Activated CD4-positive, alpha-beta T cell treated with anti-CD3 and anti-CD28 coated beads for 36 hours (primary cell): ENCODE data around the gene WDPCP. TPM values are rescaled to one million over a fixed set of nuclear protein-coding genes. Genes with fewer than 3 reads are reported as not detected.
"Not testable (repeated sequence)": the region's sequence is repeated elsewhere in the genome, so short reads cannot be mapped to it uniquely, and the experiment has no call there.

Source experiments
- ATAC-seq: fragments of 200-7000 bp; cut with Tn5 transposase; one replicate; pipeline ENCODE4 v1.10.0; 2021; ENCODE audit warnings: mild to moderate bottlenecking, moderate library complexity
- CTCF ChIA-PET: fragments of 350-600 bp; sonication (Branson Sonifier 250); formaldehyde crosslinking; loops from one replicate; lab custom pipeline; 2021; ENCODE audit warnings: antibody characterized with exemption; lab: Charles Lee
- POLR2A ChIA-PET: fragments of 350-600 bp; sonication (Branson Sonifier 250); formaldehyde crosslinking; loops from one replicate; lab custom pipeline; 2021; ENCODE audit warnings: antibody characterized with exemption, inconsistent platforms; lab: Charles Lee
- DNase-seq: peaks from one replicate; pipeline ENCODE4 v3.0.0-alpha.2; 2020
- H3K27ac Mint-ChIP-seq: one replicate; pipeline ENCODE4 v1.8.0; 2021; ENCODE audit warnings: mixed read lengths
- H3K27me3 Mint-ChIP-seq: one replicate; pipeline ENCODE4 v1.8.0; 2021; ENCODE audit warnings: mixed read lengths
- H3K36me3 Mint-ChIP-seq: one replicate; pipeline ENCODE4 v1.8.0; 2021; ENCODE audit warnings: low read depth, mixed read lengths
- H3K4me1 Mint-ChIP-seq: one replicate; pipeline ENCODE4 v1.8.0; 2021; ENCODE audit warnings: mixed read lengths
- H3K4me3 Mint-ChIP-seq: one replicate; pipeline ENCODE4 v1.8.0; 2021; ENCODE audit warnings: mild to moderate bottlenecking, moderate library complexity, mixed read lengths
- H3K9me3 Mint-ChIP-seq: one replicate; pipeline ENCODE4 v1.8.0; 2021; ENCODE audit warnings: low read depth, mixed read lengths
- intact Hi-C, 2 experiments: fragments of 100-400 bp; cut with DNase I in 1 of 2; cut with micrococcal nuclease in 1 of 2; formaldehyde crosslinking; loops; one replicate each; pipeline versions ENCODE4 v1.14.2 to v1.15.1; 2022 to 2024; cut with DNase I, micrococcal nuclease
- total RNA-seq, 2 experiments: library from RNA; stranded (reverse); gene quantifications; one replicate each; pipeline ENCODE4 v1.2.3, GENCODE V29; 2021

WDPCP gene
- total RNA-seq, 2 experiments from 2014 or later, result 6.5 to 8.2 TPM

- ChIA-PET CTCF (interaction anchor here (0.6 to 0.9 kb wide), 2 partner anchors 369 to 468 kb away, joined by 3 read pairs; no protein-coding TSS in a partner anchor), POLR2A (no interaction called here)
- DNase-seq, result no peak
- H3K4me1 Mint-ChIP-seq, result no peaks in the 10 kb centered on the region
- H3K36me3 Mint-ChIP-seq, result no peaks in the 10 kb centered on the region
- intact Hi-C loops, result no loop called here
- ATAC-seq, result no peak
- no peak overlapping the region for H3K4me3 Mint-ChIP-seq
- H3K27ac Mint-ChIP-seq, result no peak overlapping the region
- peaks cover 11% of the 10 kb centered on the region for H3K9me3 Mint-ChIP-seq
- peaks cover 4% of the 10 kb centered on the region for H3K27me3 Mint-ChIP-seq
Measured at GRCh38 chr2:63099032-63099431, 489.2 kb downstream of the WDPCP start.

GRCh38 chr2:63096491-63096890 lies 491.8 kb downstream of the WDPCP start:
- Mint-ChIP-seq H3K27me3 (peaks cover 9% of the 10 kb centered on the region), H3K27ac (no peak overlapping the region), H3K4me3 (no peak overlapping the region), H3K4me1 (no peaks in the 10 kb centered on the region), H3K9me3 (no peaks in the 10 kb centered on the region), H3K36me3 (no peaks in the 10 kb centered on the region)
- CTCF ChIA-PET, result no interaction called here
- POLR2A ChIA-PET, result no interaction called here
- ATAC-seq (no peak), DNase-seq (no peak)
- intact Hi-C loops, result no loop called here

GRCh38 chr2:63093502-63093901 lies 494.8 kb downstream of the WDPCP start:
- CTCF ChIA-PET, result no interaction called here
- Mint-ChIP-seq H3K27ac (no peak overlapping the region), H3K4me3 (no peak overlapping the region), H3K36me3 (no peaks in the 10 kb centered on the region), H3K4me1 (no peaks in the 10 kb centered on the region), H3K9me3 (peaks cover 3% of the 10 kb centered on the region), H3K27me3 (peaks cover 11% of the 10 kb centered on the region)
- POLR2A ChIA-PET, result no interaction called here
- ATAC-seq (no peak), DNase-seq (no peak)
- intact Hi-C loops, result no loop called here

GRCh38 chr2:63092857-63093256 lies 495.4 kb downstream of the WDPCP start:
- ChIA-PET CTCF (interaction anchor here (1.2 kb wide), 1 partner anchor 10 kb away, joined by 3 read pairs; no protein-coding TSS in a partner anchor), POLR2A (no interaction called here)
- Mint-ChIP-seq H3K27me3 (peaks cover 11% of the 10 kb centered on the region), H3K9me3 (peaks cover 3% of the 10 kb centered on the region), H3K27ac (no peak overlapping the region), H3K4me3 (no peak overlapping the region), H3K36me3 (no peaks in the 10 kb centered on the region), H3K4me1 (no peaks in the 10 kb centered on the region)
- intact Hi-C loops, result no loop called here
- ATAC-seq, result no peak
- no peak for DNase-seq

- ATAC-seq (no peak), DNase-seq (no peak)
- H3K27me3 Mint-ChIP-seq, result peaks cover 11% of the 10 kb centered on the region
- intact Hi-C loops, result no loop called here
- H3K36me3 Mint-ChIP-seq, result no peaks in the 10 kb centered on the region
- H3K27ac Mint-ChIP-seq, result no peak overlapping the region
- H3K4me1 Mint-ChIP-seq, result no peaks in the 10 kb centered on the region
- CTCF ChIA-PET, result interaction anchor here (1.2 kb wide), 1 partner anchor 10 kb away, joined by 3 read pairs; no protein-coding TSS in a partner anchor
- no peak overlapping the region for H3K4me3 Mint-ChIP-seq
- peaks cover 3% of the 10 kb centered on the region for H3K9me3 Mint-ChIP-seq
- POLR2A ChIA-PET, result no interaction called here
Measured at GRCh38 chr2:63092401-63092800, 495.9 kb downstream of the WDPCP start.

GRCh38 chr2:63086687-63087086 lies 501.6 kb downstream of the WDPCP start:
- Mint-ChIP-seq H3K4me1 (no peaks in the 10 kb centered on the region), H3K36me3 (no peaks in the 10 kb centered on the region), H3K27me3 (peaks cover 23% of the 10 kb centered on the region), H3K27ac (no peak overlapping the region), H3K9me3 (peaks cover 3% of the 10 kb centered on the region), H3K4me3 (no peak overlapping the region)
- no peak for DNase-seq
- intact Hi-C loops, result no loop called here
- ATAC-seq, result no peak
- ChIA-PET POLR2A (no interaction called here), CTCF (no interaction called here)

- H3K36me3 Mint-ChIP-seq, result no peaks in the 10 kb centered on the region
- CTCF ChIA-PET, result no interaction called here
- peaks cover 32% of the 10 kb centered on the region for H3K27me3 Mint-ChIP-seq
- no peaks in the 10 kb centered on the region for H3K4me1 Mint-ChIP-seq
- intact Hi-C loops, result no loop called here
- POLR2A ChIA-PET, result no interaction called here
- no peak overlapping the region for H3K4me3 Mint-ChIP-seq
- no peak overlapping the region for H3K27ac Mint-ChIP-seq
- H3K9me3 Mint-ChIP-seq, result no peaks in the 10 kb centered on the region
- ATAC-seq (no peak), DNase-seq (no peak)
Measured at GRCh38 chr2:63081404-63081803, 506.9 kb downstream of the WDPCP start.

- no peak overlapping the region for H3K27ac Mint-ChIP-seq
- intact Hi-C loops, result no loop called here
- peaks cover 27% of the 10 kb centered on the region for H3K27me3 Mint-ChIP-seq
- DNase-seq (peak; percentile 35), ATAC-seq (no peak)
- no peaks in the 10 kb centered on the region for H3K9me3 Mint-ChIP-seq
- POLR2A ChIA-PET, result interaction anchor here (0.7 kb wide), 1 partner anchor 580 kb away, joined by 3 read pairs; no protein-coding TSS in a partner anchor
- CTCF ChIA-PET, result interaction anchor here (0.7 to 1.2 kb wide), 3 partner anchors 8 to 464 kb away, joined by 3 read pairs; no protein-coding TSS in a partner anchor
- no peaks in the 10 kb centered on the region for H3K36me3 Mint-ChIP-seq
- H3K4me3 Mint-ChIP-seq, result no peak overlapping the region
- H3K4me1 Mint-ChIP-seq, result no peaks in the 10 kb centered on the region
Measured at GRCh38 chr2:63078852-63079606, 509.2 kb downstream of the WDPCP start.

- H3K36me3 Mint-ChIP-seq, intact Hi-C loops, H3K27ac Mint-ChIP-seq, DNase-seq, CTCF ChIA-PET, ATAC-seq, H3K4me1 Mint-ChIP-seq, H3K9me3 Mint-ChIP-seq, H3K4me3 Mint-ChIP-seq, POLR2A ChIA-PET: not testable (repeated sequence)
- peaks cover 19% of the 10 kb centered on the region for H3K27me3 Mint-ChIP-seq
Measured at GRCh38 chr2:63074399-63074798, 513.9 kb downstream of the WDPCP start.

GRCh38 chr2:63073994-63074393 lies 514.3 kb downstream of the WDPCP start:
- ATAC-seq, result no peak
- CTCF ChIA-PET, result no interaction called here

GRCh38 chr2:63071664-63072063 lies 516.6 kb downstream of the WDPCP start:
- H3K27me3 Mint-ChIP-seq, result peaks cover 21% of the 10 kb centered on the region

More at GRCh38 chr2:63073994-63074393, 514.3 kb downstream of the WDPCP start:
- no peaks in the 10 kb centered on the region for H3K9me3 Mint-ChIP-seq
- POLR2A ChIA-PET, result no interaction called here
- H3K27ac Mint-ChIP-seq, result no peak overlapping the region
- peaks cover 21% of the 10 kb centered on the region for H3K27me3 Mint-ChIP-seq
- no peak overlapping the region for H3K4me3 Mint-ChIP-seq
- no peaks in the 10 kb centered on the region for H3K4me1 Mint-ChIP-seq
- DNase-seq, result no peak
- no peaks in the 10 kb centered on the region for H3K36me3 Mint-ChIP-seq
- intact Hi-C loops, result no loop called here

More at GRCh38 chr2:63071664-63072063, 516.6 kb downstream of the WDPCP start:
- no peak overlapping the region for H3K4me3 Mint-ChIP-seq
- ChIA-PET CTCF (no interaction called here), POLR2A (no interaction called here)
- no peak overlapping the region for H3K27ac Mint-ChIP-seq
- no peaks in the 10 kb centered on the region for H3K9me3 Mint-ChIP-seq
- no peaks in the 10 kb centered on the region for H3K36me3 Mint-ChIP-seq
- intact Hi-C loops, result no loop called here
- ATAC-seq, result no peak
- DNase-seq, result no peak
- H3K4me1 Mint-ChIP-seq, result no peaks in the 10 kb centered on the region
